ENCODE measurements around the gene CCL22.

GRCh38 chr16:57407521-57408353, 49.2 kb downstream of the CCL22 start:
- TF ChIP-seq CTCF (IDR thresholded peaks at IDR 0.05; ENCODE audit: insufficient read depth, low read length) (no peak), REST (IDR thresholded peaks at IDR 0.05; ENCODE audit: insufficient replicate concordance, low read depth) (no peak), POLR2AphosphoS5 (IDR thresholded peaks at IDR 0.05; ENCODE audit: low read depth) (no peak), SPI1 (IDR thresholded peaks at IDR 0.05; ENCODE audit: borderline replicate concordance, low read depth) (no peak)
